Heart left ventricle (tissue), 16 donors: Measurements from ENCODE around the gene SLC6A17. TPM values are rescaled to one million over a fixed set of nuclear protein-coding genes. Genes with fewer than 3 reads are reported as not detected.

Source experiments
- ATAC-seq, 4 donors: fragments of 200-7000 bp; cut with Tn5 transposase; one replicate each; pipeline ENCODE4 v1.9.1; 2020 to 2022; ENCODE audit warnings: moderate library complexity in 4 of 4, mild to moderate bottlenecking in 3 of 4, moderate number of reproducible peaks in 1 of 4
- DNase-seq, 5 donors: peaks; one replicate each; pipeline ENCODE4 v3.0.0-alpha.2; 2020
- H3K27ac ChIP-seq, 12 donors: fragments of 200-600 bp; sonication (generic) in 4 of 12; one replicate each; pipeline versions ENCODE4 v1.5.0 to v1.8.0; 2016 to 2022; ENCODE audit warnings: mild to moderate bottlenecking in 2 of 12
- H3K27me3 ChIP-seq, 9 donors: fragments of 200-600 bp; sonication (generic) in 2 of 9; one replicate each; pipeline versions ENCODE4 v1.5.1 to v1.8.0; 2016 to 2022; ENCODE audit warnings: mild to moderate bottlenecking in 3 of 9
- H3K36me3 ChIP-seq, 9 donors: fragments of 200-600 bp; sonication (generic) in 2 of 9; one replicate each; pipeline versions ENCODE4 v1.5.0 to v1.8.0; 2018 to 2022; ENCODE audit warnings: mild to moderate bottlenecking in 2 of 9
- H3K4me1 ChIP-seq, 12 donors: fragments of 200-600 bp; sonication (generic) in 4 of 12; one replicate each; pipeline versions ENCODE4 v1.5.0 to v1.8.0; 2016 to 2022; ENCODE audit warnings: mild to moderate bottlenecking in 3 of 12
- H3K4me3 ChIP-seq, 12 donors: fragments of 200-600 bp; sonication (generic) in 4 of 12; one replicate each; pipeline versions ENCODE4 v1.5.0 to v1.8.0; 2017 to 2022; ENCODE audit warnings: mild to moderate bottlenecking in 9 of 12, moderate library complexity in 4 of 12
- H3K9me3 ChIP-seq, 12 donors: fragments of 200-600 bp; sonication (generic) in 4 of 12; one replicate each; pipeline versions ENCODE4 v1.5.0 to v1.8.0; 2016 to 2022; ENCODE audit warnings: mild to moderate bottlenecking in 1 of 12
- CTCF ChIP-seq, 12 donors: fragments of 200-600 bp; sonication (generic) in 4 of 12; IDR thresholded peaks; one replicate each; pipeline versions ENCODE4 v1.5.0 to v1.8.0; 2018 to 2022; ENCODE audit warnings: antibody characterized with exemption in 12 of 12, mild to moderate bottlenecking in 5 of 12
- POLR2A ChIP-seq, 2 donors: fragments of 450-650 bp; IDR thresholded peaks; one replicate each; pipeline ENCODE4 v1.6.1; 2017; ENCODE audit warnings: antibody characterized with exemption in 2 of 2, mild to moderate bottlenecking in 2 of 2, moderate library complexity in 2 of 2
- WGBS, 4 donors: extraction: QIAGEN DNeasy Blood & Tissue Kit in 2 of 4; methylation state at CpG; one replicate each; pipeline versions ENCODE4 v1.1.5 to v1.1.7; 2013 to 2018; 5-methylcytosine and 5-hydroxymethylcytosine counted together
- intact Hi-C, 10 donors: fragments of 100-400 bp; cut with DNase I; formaldehyde crosslinking; loops; one replicate each; pipeline versions ENCODE4 v1.11.1 to v1.14.2; 2022
- polyA plus RNA-seq, 2 donors: library from polyadenylated mRNA; stranded (reverse); fragments of 200-250 nt; gene quantifications; one replicate each; pipeline ENCODE4 v1.2.3, GENCODE V29; 2013
- total RNA-seq, 9 donors: library from RNA; depleted of rRNA in 2 of 9; stranded (reverse); fragments of >200 nt in 2 of 9; fragmentation: NEBNext Ultra II Directional in 3 of 9; extraction: Animal tissue kit (Norgen Biotek cat#: 25700) in 3 of 9; gene quantifications; one replicate each; pipeline versions ENCODE4 v1.1.0 to v1.2.4, GENCODE V29; 2016 to 2023
- donor health status: ischemic (EF 13 %, LVEDD 7.1; RV severe dilation, severe dysfunction).
- donor health status: healthy with polysubstance abuse.
- donor health status: DM: no; HTN: yes; CAD: no.
- donor health status: DM: no; HTN: no; CAD: no.
- donor health status: ischemic (EF 25% LVEDD 6.9; RV normal size, moderate dysfunction).
- donor health status: ischemic (EF 25% LVEDD 5.7; RV mildly dilated, moderate dysfunction).
- donor health status: healthy.
- donor health status: DM: yes; HTN: yes; CAD: no.
- donor health status: ischemic (EF 35%, LVEDD 5.7; RV mildly dilated, moderate dysfunction).
- donor health status: nonischemic (EF 11% LVEDD 7.7; RV severe dilation, severe dysfunction).
- donor health status: DM: yes; HTN: yes; CAD: no.
- donor health status: PGD.
- donor health status: ischemic (EF 29% LVEDD 5.4; RV normal size, mild dysfunction).
- donor health status: nonischemic (EF 23%, LVEDD 6.1; RV moderate dilation, normal function).

Gene SLC6A17
- total and polyA plus RNA-seq, 11 donors: 0.07 to 0.50 (median 0.24) TPM; not detected in 3

DNA sequence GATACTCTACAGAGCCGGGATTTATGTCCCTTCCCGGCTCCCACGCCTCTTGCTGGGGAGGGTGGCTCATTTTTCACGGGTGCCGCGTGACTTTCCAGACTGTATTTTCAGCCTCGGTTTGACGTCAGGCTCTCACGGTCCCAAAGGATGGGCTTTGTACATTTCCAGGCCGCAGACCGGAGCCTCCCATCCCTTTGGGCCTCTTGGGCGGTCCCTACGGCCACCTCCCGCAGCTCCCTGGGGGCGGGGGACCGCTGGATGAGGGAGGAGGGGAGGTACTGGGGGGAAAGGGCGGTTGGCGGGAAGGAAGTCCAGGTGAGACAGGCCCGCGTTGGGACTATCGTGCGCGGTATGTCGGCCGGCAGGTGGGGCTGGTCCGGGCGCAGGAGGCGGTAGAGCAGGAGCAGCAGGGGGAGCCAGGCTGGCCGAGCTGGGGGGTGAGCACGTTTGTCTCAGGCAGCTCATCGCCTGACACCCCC, 20.1 kb upstream of the SLC6A17 start:
- intact Hi-C loops: no loop called here
- DNase-seq: peak in 3 of 5 donors; percentile 41 to 54 (median 41)
- no peaks in the 10 kb centered on the region for H3K36me3 ChIP-seq
- H3K4me1 ChIP-seq: peaks cover 0 to 8% (median 0%) of the 10 kb centered on the region in 12 donors
- H3K4me3 ChIP-seq: peak overlapping the region in 1 of 12 donors; percentile 13
- TF ChIP-seq POLR2A (IDR thresholded peaks at IDR 0.05) (no peak), CTCF (IDR thresholded peaks at IDR 0.05) (peak in 4 of 12 donors; percentile 6 to 41 (median 26))
- peaks cover 0 to 34% (median 21%) of the 10 kb centered on the region in 9 donors for H3K27me3 ChIP-seq
- peak; percentile 17 to 62 (median 46) for ATAC-seq
- 4 to 8% (median 6%) methylated on average over 28 to 31 of the region's 31 CpGs for WGBS, 4 donors
- H3K27ac ChIP-seq: no peak overlapping the region
- peaks cover 0 to 14% (median 2%) of the 10 kb centered on the region in 12 donors for H3K9me3 ChIP-seq

GRCh38 chr1:110130989-110131388, 19.3 kb upstream of the SLC6A17 start:
- no peak overlapping the region for H3K4me3 ChIP-seq
- ATAC-seq: no peak
- peaks cover 0 to 9% (median 2%) of the 10 kb centered on the region in 12 donors for H3K9me3 ChIP-seq
- TF ChIP-seq POLR2A (IDR thresholded peaks at IDR 0.05): no peak
- TF ChIP-seq CTCF (IDR thresholded peaks at IDR 0.05): no peak
- peaks cover 0 to 34% (median 21%) of the 10 kb centered on the region in 9 donors for H3K27me3 ChIP-seq
- intact Hi-C loops: no loop called here
- no peaks in the 10 kb centered on the region for H3K36me3 ChIP-seq
- DNase-seq: no peak
- no peak overlapping the region for H3K27ac ChIP-seq
- H3K4me1 ChIP-seq: peaks cover 0 to 8% (median 0%) of the 10 kb centered on the region in 12 donors
- WGBS, 4 donors: 68 to 76% (median 70%) methylated on average over 7 of the region's 7 CpGs

DNA sequence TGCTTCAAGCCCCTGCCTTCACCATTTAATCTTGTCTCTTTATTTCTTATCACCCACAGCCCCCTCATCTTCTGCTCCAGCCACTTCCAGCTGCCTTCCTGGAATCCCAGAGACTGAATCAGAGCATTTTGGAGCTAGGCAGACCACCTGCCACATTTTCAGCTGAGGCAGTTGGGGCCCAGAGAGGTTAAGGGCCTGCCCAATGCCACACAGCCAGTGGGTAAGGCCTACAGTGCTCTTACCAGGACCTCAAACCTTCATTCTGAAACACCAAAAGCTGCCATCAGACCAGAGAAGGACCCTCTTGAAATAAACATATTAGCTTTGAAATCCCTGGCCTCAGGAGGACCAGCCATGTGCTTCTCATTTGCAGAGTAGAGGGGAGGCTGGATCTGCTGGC, 17.6 kb upstream of the SLC6A17 start:
- no peaks in the 10 kb centered on the region for H3K9me3 ChIP-seq
- H3K4me3 ChIP-seq: no peak overlapping the region
- H3K27ac ChIP-seq: no peak overlapping the region
- TF ChIP-seq CTCF (IDR thresholded peaks at IDR 0.05): no peak
- TF ChIP-seq POLR2A (IDR thresholded peaks at IDR 0.05): no peak
- H3K4me1 ChIP-seq: peaks cover 0 to 16% (median 0%) of the 10 kb centered on the region in 12 donors
- intact Hi-C loops: no loop called here
- ATAC-seq: no peak
- H3K27me3 ChIP-seq: peaks cover 0 to 37% (median 21%) of the 10 kb centered on the region in 9 donors
- DNase-seq: no peak
- H3K36me3 ChIP-seq: no peaks in the 10 kb centered on the region

- H3K9me3 ChIP-seq: no peaks in the 10 kb centered on the region
- ATAC-seq (no peak), DNase-seq (no peak)
- H3K36me3 ChIP-seq: no peaks in the 10 kb centered on the region
- H3K27ac ChIP-seq: no peak overlapping the region
- WGBS, 4 donors: 73 to 87% (median 80%) methylated on average over 4 of the region's 4 CpGs
- peaks cover 0 to 41% (median 21%) of the 10 kb centered on the region in 9 donors for H3K27me3 ChIP-seq
- peaks cover 0 to 16% (median 0%) of the 10 kb centered on the region in 12 donors for H3K4me1 ChIP-seq
- intact Hi-C loops: no loop called here
- H3K4me3 ChIP-seq: no peak overlapping the region
- TF ChIP-seq CTCF (IDR thresholded peaks at IDR 0.05) (no peak), POLR2A (IDR thresholded peaks at IDR 0.05) (no peak)
Measured at GRCh38 chr1:110133436-110133835, 16.9 kb upstream of the SLC6A17 start.
